IPS-11a (cell line): ENCODE measurements around the gene ZNF423.

ENCODE experiments used
- H3K4me3 ChIP-seq: one replicate; pipeline ENCODE4 v1.5.1; 2013; ENCODE audit warnings: low read depth, low read length, control low read depth

Gene ZNF423

DNA sequence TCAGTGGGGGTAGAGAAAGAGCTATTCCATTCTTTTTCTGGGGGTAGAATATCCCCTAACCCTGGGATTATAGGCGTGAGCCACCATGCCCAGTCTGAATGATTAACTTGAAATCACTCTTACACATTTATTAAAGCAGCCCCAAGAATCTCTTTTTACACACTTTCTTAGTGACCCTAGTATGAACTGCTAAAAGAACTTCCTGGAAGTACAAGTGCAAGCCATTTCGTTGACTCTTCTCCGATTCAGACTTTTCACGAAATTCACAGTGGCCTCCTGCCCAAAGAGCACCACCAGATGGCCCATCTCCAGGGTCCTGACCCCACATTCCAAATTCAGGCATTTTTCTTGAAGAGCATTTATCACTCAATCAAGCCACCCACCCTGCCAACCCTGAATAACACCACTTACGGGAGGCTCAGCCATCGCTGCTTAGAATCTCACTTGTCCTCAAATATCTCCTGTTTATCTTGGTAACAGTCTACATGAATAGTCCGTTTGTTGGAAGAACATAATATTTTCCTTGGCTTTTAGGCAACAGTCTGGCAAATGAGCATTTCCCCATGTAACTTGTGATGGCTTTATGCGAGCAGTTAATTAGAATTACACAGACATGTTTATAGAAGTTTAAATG lies 28.0 kb downstream of the ZNF423 start:
- H3K4me3 ChIP-seq: no peak overlapping the region

DNA sequence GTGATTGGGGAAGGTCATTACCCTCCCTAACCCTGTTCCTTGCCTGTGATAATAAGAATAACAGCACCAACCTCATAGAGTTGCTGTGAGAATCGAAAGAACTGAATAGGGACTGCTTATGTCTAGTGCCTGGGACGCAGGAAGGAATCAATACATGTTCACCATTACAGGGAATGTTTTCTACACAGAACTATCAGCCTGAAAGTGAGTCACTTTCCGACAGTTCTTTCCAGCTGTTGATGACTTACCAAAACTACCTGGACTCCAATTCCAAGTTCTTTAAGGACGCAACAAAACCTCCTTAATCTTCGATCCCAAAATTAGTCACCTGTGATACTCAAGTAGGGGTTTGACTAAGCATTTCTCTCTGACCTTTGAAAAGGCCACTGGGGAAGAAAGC lies 29.4 kb downstream of the ZNF423 start:
- no peak overlapping the region for H3K4me3 ChIP-seq

DNA sequence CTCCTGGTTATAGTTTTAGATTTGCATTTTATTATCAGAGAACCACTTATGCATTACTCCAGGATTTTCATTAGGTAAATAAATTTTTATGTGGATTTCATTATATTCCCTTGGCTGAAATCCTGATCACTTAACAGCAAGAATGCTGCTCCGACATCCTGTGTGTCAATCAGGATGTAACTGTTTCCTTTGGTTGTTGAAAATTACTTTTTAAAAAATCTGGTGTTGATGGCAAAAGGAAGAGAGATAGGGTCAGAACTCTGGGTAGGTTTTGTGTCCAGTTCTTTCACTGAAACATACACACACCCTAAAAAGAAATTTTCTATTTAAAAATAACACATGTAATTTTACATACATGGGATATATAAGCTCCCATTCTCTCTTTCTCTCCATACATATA lies 30.9 kb downstream of the ZNF423 start:
- no peak overlapping the region for H3K4me3 ChIP-seq

DNA sequence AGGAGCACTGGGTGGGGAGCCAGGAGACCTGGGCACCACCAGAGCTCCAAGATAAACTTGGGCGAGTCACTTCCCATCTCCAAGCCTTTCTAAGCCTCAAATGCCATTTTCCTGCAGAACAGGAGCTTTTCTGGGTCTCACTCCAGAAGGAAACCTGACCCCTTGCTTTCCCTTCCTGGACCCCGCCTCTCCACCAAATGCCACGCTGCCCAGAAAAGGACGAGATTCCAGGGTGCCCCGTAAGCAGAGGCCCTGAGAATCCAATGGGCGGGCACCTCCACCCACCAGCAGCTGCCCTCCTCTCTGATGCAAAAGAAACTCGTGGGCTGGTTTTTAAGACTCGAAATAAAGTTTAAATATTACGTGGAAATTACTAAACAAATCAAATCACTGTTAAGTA lies 31.3 kb downstream of the ZNF423 start:
- no peak overlapping the region for H3K4me3 ChIP-seq

DNA sequence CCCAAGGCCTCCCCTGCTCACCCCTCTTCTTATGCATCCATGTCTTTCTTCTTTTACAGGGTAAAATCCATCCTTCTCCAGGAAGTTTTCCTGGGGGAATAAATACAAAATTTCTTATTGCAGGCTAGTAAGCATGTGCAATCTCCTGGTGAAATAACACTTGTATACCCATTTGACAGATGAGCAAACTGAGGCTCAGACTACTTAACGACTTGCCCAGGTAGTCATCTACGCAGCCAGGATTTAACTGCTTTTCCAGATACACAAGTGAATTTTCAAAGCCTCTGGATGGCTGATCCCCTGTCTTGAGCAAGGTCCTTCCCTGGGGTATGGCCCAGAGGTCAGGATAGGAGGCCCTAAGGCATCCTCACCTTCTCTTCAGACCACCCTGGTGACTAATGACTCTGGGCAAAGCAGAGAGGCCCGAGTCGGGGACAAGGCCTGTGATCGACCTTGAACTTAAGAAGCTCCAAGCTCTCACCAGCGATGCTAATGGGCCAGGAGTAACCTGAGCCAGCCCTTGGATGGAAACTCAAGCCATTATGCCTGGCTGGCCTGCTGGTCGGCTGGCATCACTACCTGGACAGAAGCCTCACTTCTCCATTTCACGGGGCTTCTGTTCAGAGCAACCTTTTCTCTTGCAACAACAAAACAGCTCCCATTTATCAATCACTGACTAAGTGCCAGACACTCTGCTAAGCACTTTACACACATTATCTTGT lies 33.1 kb downstream of the ZNF423 start:
- H3K4me3 ChIP-seq: no peak overlapping the region

DNA sequence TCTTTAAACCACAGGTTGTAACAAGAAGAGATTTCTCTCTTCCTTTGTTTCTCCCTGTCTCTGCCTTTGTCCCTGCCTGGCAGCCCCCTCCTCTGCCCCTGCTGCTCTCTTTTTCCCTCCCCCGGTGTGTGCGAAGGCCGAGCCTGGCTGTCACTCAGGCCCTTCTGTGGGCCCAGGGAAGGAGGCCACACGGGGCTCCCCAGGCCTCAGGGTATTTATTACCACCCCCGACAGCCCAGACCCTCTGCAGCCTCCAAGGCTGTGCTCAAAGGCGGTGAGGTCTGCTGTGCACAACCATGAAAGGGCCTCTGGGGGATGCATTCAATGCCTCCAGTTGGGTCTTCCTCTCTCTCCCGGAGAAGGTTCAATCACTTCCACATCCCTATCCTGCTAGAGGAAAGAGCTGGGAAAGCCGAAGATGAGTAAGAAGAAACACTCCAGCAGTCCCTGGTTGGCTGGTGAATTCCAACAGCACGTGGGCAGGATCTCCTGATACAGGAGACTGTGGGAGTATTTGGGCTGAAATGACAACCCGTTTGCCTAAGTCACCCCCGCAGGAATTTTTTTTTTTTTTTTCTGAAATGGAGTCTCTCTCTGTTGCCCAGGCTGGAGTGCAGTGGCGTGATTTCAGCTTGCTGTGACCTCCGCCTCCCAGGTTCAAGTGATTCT lies 34.2 kb downstream of the ZNF423 start:
- H3K4me3 ChIP-seq: no peak overlapping the region

DNA sequence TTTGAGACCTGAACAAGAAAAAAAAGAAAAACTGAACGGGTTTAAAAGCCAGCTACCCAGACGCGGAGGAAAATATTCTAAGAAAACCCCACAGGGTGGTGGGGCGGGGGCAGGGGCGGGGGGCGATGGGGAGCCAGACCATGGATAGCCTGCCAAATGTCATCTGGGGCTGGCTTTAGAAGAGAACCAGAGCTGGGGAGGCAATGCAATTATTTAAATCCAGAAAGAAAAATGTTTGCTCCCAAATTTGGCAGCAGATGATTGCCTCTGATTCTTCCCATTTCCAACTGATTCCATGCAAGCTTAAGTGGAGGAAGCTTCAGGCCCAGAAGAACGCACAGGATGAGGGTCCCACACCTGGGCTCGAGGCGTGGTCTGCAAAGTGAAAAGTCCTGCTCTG lies 34.8 kb downstream of the ZNF423 start:
- H3K4me3 ChIP-seq: no peak overlapping the region

DNA sequence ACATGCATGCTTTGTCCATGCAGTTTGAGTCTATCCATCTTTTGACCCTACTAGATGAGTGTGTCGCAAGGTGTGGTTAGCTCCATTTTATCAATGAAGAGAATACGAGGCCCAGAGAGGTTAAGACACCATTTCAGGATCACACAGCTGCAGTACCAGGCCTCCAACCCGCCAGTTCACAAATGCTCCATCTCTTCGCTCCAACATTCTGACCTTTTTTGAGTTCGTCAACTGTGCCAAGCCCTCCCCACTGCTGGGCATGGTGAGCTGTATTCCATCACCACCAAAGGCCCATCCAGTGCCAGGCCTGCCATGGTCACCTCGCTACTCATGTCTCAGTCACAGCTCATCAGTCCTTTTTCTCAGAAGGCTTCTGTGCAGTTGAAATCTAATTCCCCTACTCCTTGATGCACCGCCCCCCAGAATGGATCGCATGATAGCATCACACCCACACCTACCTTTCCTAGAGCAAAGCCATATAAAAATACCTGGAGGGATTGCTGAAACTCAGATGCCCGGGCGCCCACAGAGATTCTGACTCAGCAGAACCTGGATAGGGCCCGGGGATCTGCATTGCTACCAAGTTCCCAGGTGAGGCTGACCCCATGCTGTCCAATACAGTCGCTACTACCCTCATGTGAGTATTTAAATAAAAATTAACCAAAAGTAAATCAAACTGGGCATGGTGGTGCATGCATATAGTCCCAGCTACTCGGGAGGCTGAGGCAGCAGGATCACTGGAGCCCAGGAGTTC lies 38.0 kb downstream of the ZNF423 start:
- H3K4me3 ChIP-seq: no peak overlapping the region

DNA sequence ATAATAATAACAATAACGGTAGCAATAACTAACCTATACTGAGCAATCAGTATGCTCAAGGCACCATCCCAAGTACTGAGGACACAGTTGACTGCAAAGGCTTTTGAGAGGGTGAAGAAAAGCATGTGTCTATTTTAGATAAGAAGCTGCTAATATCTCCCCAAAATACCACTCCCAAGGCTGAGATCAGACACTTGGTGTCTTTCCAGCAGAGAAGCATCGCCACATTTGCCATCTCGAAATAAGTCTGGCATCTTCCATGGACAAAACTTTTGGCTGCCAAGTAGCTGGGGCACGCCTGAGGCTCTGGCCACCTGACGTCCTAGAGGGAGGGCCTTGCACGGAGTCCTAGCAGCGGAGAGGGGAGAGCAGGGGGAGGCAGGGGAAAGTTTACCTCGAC lies 39.0 kb downstream of the ZNF423 start:
- H3K4me3 ChIP-seq: no peak overlapping the region

DNA sequence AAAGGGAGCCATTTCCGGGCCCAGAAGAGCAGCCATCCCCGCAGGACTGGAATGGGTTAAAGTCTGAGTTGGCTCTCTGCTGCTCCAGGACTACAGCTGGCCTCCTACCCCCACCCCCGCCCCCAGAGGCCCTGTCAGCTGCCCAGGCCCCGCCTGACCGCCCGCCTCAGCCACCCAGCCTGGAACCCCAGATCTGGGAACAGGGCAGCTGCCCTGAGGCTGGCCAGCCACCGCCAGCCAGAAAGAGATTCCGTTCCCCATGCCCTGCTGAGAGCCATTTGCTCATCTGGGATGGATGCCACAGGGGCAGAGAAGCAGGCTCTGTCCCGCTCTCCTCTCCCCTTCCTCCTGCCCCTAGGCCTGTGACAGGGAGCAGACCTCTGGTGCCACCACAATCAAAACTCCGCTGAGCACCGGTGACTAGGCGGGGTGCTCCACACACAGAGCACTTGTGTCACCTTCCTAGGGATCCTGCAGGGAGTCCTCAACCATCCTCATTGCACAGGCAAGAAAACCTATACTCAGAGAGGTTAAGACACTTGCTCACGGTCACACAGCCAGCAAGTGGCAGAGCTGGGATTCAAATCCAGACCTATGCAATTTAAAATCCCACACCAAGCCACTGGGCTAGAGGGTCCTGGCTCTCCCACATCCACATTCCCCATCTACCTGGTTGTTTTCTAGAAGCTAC lies 44.1 kb downstream of the ZNF423 start:
- H3K4me3 ChIP-seq: no peak overlapping the region

DNA sequence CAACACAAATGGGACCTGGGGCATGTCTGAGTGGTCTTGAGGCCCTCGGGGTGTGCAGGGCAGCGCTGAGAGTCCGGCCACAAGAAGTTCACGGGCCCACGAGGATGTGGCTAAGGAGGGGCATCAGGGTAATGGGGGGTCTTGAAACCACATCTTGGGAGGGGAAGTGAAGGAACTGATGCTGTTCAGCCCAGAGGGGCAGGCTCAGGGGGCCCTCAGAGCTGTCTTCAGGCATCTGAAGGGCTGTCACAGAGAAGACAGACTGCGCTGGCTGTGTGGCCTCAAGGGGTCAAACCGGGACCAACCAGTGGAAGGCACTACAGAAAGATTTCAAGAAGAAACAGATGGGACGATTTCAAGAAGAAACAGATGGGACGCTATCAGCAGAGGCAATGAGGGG lies 45.1 kb downstream of the ZNF423 start:
- no peak overlapping the region for H3K4me3 ChIP-seq

DNA sequence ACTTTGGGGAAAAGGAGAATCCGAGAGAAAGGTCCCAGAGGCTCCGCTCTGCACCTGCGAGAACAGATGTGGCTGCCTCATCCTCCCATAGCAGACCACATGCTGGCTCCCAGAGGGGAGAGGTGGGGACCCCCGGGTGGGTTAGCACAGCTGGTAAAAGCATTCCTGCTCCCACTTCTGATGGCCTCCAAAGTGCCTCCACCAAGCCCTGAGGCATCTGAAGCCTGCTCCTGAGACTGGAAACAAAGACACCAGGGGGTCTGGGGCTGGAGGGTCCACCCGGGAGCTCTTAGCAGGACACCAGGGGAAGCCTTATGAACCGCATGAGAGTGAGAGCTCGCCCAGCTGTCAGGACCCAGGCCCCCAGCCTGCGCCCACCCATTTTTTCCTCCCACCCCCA lies 46.4 kb downstream of the ZNF423 start:
- H3K4me3 ChIP-seq: no peak overlapping the region

DNA sequence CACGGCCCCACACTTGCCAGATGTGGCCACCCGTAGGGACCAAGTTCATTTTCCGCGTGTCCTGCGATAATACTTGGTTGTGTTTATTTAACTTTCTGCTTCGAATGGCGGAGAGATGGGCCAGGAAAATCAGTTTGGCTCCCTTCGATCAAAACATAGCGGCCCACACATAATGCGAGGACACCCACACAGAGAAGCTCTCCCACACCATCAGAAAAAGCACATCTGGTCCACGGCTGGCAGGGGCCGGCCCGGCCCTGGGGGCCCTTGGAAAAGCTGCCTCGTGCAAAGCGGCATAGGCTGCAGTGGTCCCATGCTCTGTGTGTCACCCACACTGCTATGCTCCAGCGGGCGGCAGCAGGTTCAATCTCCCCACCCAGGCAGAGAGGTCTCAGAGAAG lies 46.9 kb downstream of the ZNF423 start:
- H3K4me3 ChIP-seq: no peak overlapping the region

DNA sequence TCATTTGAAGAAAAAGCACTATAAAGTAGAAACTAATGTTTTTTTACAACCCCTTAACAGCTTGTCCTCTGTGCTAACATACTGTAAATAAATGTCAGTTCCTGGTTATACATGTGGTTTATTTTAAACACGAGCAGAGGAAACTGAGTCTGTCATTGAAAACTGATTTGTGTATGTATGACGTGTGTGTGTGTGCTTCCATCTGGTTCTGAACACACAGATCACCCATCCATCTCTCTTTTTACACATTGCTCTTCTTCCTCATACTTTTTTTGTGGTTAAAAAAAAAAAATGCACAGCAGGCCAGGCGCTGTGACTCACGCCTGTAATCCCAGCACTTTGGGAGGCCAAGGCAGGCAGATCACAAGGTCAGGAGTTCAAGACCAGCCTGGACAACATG lies 49.5 kb downstream of the ZNF423 start:
- no peak overlapping the region for H3K4me3 ChIP-seq

DNA sequence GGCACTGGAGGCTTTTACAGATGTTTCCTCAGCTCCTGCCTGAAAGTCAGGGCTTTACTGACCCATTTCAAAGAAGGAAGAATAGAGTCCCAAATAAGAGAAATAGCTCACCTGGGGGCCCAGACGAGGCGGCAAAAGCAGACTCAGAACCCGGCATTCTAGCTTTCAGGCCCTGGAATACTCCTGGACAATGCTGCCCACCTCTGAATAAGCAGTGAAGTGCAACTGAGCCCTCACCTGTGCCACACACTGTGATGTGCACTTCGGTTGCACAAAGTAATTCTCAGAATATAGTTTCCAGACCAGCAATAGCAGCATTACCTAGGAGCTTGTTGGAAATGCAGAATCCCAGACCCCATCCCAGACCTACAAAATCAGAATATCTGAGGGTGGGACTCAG lies 54.6 kb downstream of the ZNF423 start:
- H3K4me3 ChIP-seq: no peak overlapping the region

DNA sequence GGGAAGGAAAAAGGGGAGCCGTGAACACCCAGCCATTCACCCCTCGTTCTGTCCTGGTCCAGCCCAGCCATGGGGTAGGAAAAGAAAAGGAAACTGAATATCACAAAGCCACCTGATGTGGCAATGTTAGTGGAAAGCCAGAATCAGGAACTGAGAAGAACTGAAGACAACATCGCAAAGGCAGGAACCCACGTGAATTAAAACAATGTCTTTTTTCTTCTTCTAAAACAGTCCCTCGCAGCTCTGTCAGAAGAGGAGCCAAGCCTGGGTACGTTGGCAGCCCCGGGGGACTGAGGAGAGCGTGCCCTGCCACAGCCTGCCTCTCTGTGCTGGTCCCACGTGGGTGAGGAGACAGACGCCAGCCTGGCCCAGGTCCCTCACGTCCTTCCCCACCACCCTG lies 55.0 kb downstream of the ZNF423 start:
- H3K4me3 ChIP-seq: no peak overlapping the region

DNA sequence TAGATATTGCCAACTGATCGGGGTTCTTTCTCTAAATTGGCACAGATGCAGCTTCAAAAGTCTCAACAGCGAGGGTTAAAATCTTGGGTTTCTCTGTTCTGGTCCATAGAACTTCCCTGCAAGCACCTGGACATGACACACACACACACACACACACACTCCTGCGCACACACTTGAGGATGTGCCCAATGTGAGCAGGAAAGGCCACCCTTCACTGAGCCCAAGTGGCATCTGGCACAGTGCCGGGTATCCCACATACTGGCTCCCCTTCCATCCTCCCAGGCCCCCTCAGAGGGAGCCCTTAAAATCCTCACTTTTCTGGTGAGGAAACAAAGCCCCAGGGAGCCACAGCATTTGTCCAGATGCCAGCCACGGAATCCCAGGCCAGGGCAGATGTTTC lies 55.5 kb downstream of the ZNF423 start:
- H3K4me3 ChIP-seq: no peak overlapping the region

DNA sequence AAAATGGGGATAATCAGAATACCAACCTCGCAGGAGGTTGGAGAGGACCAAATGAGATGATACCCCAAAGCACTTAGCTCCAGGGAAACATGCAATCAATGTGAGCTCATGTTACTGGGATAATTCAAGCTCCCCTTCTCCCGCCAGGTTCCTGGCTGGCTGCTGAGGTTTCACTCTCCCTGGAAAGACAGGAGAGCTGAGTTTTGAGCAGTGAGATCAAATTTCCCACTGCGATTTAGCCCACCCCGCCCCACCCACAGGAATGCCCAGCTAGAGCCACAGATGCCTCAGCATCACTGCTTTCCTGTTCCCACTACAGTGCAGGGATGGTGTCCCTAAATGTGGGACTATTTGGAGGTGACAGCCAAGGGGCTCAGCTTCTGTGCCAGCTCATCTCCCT lies 56.7 kb downstream of the ZNF423 start:
- H3K4me3 ChIP-seq: no peak overlapping the region

DNA sequence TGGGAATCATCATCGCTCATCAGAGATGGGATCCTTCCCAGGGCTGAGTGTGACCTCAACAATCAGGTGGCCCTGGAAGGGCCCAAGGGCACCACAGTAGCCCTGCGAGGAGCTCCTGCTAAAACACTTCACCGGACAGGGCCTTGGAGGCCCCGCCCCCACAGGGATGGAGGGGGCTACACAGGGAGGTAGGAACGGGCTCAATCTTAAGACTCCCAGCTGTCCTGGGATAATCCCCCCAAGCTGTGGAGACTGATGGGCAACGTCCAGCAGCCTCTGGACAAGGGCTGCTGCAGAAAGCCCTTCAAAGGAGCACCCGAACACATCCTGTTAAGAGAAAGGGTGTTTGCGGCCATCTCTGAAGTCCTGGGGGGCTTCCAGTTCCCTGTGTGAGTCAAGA lies 60.4 kb downstream of the ZNF423 start:
- no peak overlapping the region for H3K4me3 ChIP-seq

DNA sequence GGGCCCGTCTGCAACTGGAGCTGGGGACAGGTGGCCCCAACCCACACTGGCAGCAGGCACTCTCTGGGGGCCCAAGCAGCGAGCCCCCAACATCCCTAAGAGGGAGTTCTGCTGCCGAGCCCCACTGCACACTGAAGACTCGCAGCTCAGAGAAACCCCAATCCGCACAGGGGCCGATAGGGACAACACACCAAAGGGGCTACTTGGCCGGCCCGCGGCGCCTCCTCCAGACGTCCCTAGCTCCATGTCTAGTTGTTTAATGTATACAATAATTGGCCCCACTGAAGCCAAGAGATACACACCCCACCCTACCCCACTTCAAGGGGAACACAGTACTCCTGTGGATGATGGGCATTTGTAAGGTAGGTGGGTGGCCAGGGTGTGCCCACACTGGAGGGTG lies 62.7 kb downstream of the ZNF423 start:
- no peak overlapping the region for H3K4me3 ChIP-seq

DNA sequence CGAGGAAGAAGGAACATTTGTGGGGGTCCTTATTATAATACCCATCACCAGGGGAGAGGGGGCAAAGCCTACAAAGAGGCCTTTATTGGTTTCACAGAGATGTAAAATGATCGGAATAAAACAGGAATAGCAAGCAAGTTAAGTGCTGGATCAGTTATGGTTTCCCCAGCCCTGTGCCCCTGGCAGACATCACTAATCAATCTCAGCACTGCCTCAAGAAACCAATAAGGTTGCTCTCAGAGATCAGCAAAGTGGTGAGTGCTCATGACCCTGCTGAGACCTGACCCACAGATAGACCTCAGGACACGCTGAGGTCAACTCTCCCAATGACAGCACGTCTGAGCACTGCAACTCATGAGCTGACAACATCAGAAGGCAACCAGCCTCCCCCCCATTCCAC lies 66.3 kb downstream of the ZNF423 start:
- H3K4me3 ChIP-seq: no peak overlapping the region
